GM12891 (cell line): ENCODE results near the gene VMAC.

Source experiments
- POLR2A ChIP-seq: IDR thresholded peaks from 2 replicates; pipeline ENCODE4 v1.6.1; 2011; ENCODE audit warnings: low read depth, low read length, control low read depth
- POLR2AphosphoS5 ChIP-seq: IDR thresholded peaks from 2 replicates; pipeline ENCODE4 v1.6.1; 2011; ENCODE audit warnings: low read depth, low read length, control low read depth
- TAF1 ChIP-seq: IDR thresholded peaks from 2 replicates; pipeline ENCODE4 v1.6.1; 2011; ENCODE audit warnings: low read depth, low read length, control low read depth

DNA sequence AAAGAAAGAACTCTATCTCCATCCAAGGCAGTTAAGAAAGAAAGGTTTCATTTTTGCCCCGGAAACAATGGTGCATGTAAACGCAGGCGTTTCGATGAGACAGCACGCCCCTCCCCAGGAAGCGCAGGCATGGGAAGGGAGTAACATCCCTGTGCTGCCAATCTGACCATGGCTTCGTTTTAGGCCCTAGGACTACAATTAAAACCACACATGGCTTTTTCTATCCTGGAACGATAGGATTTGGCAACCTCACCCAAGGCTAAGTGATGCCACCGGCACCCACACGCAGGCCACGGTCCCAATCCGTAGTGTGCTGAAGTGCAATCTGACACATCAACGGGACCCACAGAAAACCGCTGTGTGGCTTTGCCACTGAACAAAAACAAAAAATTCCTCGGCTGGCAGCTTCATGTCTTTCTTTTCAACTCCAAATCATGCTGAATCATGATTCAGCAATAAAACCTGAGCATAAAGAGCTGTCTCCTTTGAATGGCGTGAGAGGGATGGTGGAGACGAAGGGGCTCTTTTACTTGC is 49.1 kb downstream of the VMAC start:
- TF ChIP-seq POLR2AphosphoS5 (no peak), POLR2A (no peak), TAF1 (no peak)
